AG09319 (cell line): Measurements from ENCODE around the gene KCNK13.

ENCODE experiments used
- DNase-seq: peaks from one replicate; pipeline ENCODE4 v3.0.0-alpha.2; 2010; ENCODE audit warnings: low read depth; ENCODE audit errors: extremely low read depth
- TF ChIP-seq, protein P1 (sequence below): IDR thresholded peaks from 2 replicates; pipeline ENCODE4 v1.5.1; 2011; ENCODE audit warnings: low read depth, mild to moderate bottlenecking, inconsistent platforms, low read length, moderate library complexity

Gene KCNK13

DNA sequence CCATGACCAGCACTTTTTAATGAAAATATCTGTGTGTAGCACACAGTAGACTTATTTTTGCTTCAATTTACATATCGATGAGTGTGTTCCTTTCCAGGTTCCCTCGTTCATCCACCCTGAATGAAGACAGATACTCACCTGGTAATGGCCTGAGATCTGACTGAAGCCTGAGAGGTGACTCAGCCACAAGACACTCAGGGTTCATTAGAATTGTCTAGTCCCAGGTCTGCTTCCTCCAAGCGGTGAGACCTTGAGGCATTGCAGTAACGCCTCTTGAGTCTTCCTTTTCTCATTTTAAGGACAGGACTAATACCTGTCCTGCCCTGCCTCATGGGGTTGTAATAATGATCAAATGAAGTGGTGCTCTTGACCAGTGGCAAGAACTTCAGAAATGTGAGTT is 11.5 kb upstream of the KCNK13 start:
- no peak for DNase-seq
- TF ChIP-seq, protein P1, sequence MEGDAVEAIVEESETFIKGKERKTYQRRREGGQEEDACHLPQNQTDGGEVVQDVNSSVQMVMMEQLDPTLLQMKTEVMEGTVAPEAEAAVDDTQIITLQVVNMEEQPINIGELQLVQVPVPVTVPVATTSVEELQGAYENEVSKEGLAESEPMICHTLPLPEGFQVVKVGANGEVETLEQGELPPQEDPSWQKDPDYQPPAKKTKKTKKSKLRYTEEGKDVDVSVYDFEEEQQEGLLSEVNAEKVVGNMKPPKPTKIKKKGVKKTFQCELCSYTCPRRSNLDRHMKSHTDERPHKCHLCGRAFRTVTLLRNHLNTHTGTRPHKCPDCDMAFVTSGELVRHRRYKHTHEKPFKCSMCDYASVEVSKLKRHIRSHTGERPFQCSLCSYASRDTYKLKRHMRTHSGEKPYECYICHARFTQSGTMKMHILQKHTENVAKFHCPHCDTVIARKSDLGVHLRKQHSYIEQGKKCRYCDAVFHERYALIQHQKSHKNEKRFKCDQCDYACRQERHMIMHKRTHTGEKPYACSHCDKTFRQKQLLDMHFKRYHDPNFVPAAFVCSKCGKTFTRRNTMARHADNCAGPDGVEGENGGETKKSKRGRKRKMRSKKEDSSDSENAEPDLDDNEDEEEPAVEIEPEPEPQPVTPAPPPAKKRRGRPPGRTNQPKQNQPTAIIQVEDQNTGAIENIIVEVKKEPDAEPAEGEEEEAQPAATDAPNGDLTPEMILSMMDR, result no peak

DNA sequence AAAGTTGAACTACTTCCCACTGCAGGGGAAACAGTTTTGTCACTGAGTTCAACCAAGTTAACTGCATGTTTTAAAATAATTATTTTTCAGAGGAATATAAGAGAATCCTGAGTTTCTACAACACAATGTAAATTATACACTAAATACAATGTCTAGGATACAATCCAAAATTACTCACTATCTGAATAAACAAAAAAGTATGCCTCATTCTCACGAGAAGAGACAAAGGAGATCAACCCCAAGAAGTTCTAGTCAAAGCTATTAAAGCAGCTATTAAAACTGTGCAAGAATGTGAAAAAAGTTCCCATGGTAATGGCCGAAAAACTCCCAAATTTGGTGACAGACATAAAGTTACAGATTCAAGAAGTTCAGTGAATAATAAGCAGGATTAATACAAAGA is 8.8 kb upstream of the KCNK13 start:
- no peak for DNase-seq
- TF ChIP-seq, protein P1, result no peak

DNA sequence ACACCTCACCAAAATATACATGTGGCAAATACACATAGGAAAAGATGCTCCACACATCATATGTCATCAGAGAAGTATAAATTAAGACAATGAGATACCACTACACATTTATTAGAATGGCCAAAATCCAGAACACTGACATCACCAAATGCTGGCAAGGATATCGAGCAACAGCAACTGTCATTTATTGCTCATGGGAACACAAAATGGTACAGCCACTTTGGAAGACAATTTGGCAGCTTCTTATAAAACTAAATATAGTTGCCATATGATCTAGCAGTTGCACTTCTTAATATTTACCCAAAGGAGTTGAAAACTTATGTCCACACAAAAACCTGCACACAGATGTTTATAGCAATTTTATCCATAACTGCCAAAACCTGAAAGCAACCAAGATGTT is 7.0 kb upstream of the KCNK13 start:
- TF ChIP-seq, protein P1, result no peak
- DNase-seq, result no peak

DNA sequence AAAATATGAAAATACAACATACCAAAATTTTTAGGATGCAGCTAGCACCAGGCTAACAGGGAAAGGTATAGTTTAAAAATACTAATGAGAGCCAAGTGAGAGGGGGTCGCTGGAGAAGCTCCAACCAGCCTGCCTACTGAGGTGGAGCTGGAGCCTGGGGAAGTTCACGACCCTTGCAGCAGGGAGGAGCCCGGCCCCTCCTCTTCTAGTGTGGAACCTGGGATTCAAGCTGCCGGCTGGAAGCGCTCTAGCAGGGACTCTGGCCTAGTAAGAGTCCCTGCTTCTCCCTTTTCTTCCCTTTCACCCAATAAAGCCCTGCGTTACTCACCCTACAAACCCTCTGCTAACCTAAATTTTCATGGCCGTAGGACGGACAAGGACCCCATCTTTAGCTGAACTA is 5.0 kb upstream of the KCNK13 start:
- DNase-seq, result no peak
- TF ChIP-seq, protein P1, result no peak

DNA sequence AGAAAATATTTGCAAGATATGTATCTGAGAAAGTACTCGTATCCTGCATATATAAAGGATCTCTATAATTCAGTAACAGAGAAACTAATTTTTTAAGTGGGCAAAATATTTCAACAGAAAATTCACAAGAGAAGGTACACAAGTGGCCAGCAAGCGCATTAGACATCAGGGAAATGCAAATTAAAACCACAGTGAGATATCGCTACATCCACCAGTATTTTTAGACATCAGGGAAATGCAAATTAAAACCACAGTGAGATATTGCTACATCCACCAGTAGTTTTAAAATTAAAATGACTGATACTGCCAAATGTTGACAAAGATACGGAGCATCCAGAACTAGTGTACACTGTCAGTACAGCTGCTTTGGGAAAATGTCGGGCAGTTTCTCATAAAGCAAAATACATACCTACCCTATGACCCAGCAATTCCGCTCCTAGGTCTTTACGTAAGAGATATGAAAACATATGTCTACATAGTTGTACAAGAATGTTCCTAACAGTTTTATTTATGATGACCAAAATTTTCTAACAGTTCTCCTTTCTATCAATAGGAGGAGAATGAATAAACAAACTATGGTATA is 2.8 kb upstream of the KCNK13 start:
- TF ChIP-seq, protein P1, result no peak
- DNase-seq, result no peak

DNA sequence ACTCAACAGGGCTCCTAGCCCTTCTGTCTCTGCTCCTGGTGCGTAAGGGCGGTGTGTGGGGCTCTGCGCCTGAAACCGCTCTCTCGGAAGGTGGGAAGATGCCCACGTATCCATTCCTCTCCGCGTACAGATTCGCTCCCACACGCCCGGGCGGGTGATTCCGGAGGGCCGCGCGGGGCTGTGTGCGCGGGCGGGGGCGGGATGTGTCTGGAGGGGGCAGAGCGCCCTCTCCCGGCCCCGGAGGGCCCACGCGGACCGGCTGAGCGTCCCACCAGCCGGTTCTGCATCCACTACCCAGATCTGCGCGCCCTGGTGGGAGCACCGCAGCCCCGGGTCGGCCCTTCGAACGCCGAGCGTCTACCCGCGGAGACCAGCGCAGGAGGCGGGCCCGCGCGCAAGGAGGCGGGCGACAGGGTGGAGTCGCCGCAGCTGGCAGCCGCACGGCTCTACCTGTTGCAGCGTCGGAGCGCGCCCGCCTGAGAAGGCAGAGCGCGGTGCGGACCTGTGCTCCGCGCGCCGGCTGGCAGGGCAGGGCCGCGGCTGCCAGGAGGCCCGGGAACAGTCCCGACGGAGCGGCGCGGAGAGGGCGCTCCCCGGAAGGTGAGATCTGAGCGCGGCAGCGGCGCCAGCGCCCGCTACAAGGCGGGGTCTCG is 1.4 kb upstream of the KCNK13 start:
- TF ChIP-seq, protein P1, result peak; percentile 39
- no peak for DNase-seq

DNA sequence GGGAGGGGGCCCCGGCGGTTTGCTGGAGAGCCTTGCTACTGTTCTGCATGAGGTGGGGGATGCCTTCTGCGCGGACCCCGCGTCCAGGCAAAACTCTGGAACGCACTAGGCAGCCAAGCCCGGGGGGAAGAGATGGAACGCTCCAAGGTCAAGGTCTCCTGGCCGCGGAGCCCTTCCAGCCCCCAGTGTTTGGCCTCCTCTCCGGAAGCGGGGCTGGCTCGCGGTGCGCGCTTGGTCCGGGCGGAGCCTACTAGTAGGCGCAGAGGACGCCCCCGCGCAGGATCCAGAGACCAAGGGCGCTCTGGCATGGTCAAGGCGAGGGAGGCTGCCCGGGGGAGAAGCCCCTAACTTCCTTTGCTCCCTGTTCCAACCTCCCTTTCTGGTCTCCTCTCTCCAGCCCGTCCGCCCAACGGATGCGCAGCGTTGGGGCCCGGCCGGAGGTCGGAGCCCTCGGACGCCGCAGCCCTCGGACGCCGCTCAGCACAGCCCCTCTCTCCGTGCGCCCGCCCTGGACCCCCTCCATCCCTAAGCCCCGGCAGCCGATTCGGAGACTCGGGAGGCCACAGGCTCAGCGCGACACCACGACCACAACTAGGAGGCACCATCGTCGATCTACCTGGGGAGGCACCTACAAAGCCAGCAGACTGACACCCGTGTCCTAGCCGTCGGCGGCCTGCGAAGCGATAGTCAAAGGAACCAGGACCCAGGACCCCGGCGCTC is 669 bp upstream of the KCNK13 start:
- DNase-seq, result no peak
- TF ChIP-seq, protein P1, result no peak
